Measurements from ENCODE around the gene DNM3. TPM values are rescaled to one million over a fixed set of nuclear protein-coding genes. Genes with fewer than 3 reads are reported as not detected.

Gene DNM3
- polyA plus RNA-seq, 3 donors, result 0.15 TPM; not detected in 2

DNA sequence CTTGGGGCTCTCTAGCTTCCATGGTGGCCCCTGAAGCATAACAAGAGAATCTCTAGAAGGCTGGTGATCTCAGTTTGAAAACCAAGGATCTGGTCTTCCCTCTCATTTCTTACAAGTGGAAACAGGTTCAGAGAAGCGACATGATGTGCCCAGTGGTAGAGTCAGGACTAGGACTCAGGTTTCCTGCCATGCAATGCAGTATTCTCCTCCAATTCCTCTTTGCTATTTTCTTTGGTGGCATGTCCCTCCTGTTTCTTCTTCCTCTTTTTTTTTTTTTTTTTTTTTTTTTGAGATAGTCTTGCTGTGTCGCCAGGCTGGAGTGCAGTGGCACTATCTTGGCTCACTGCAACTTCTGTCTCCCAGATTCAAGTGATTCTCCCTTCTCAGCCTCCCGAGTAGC is 383.6 kb downstream of the DNM3 start:
- Histone ChIP-seq H3K9me3 (replicated peaks in 1 of 2; ENCODE audit: control insufficient read depth in 1 of 2, insufficient read depth in 1 of 2, low read length in 2 of 2) (no peaks in the 10 kb centered on the region), H3K4me1 (ENCODE audit: control insufficient read depth in 1 of 2, insufficient read depth in 2 of 2, low read length in 2 of 2) (no peaks in the 10 kb centered on the region), H3K4me2 (replicated peaks; ENCODE audit: extremely low read depth, low read length, poor library complexity, severe bottlenecking) (no peak overlapping the region), H3K27me3 (ENCODE audit: control insufficient read depth in 2 of 2, insufficient read depth in 2 of 2, low read length in 2 of 2) (no peaks in the 10 kb centered on the region), H3K9ac (ENCODE audit: insufficient read depth, low read length, poor library complexity, severe bottlenecking) (no peak overlapping the region), H3K4me3 (replicated peaks in 1 of 3; ENCODE audit: low read depth in 2 of 3, low read length in 3 of 3) (no peak overlapping the region), H3K36me3 (replicated peaks in 1 of 2; ENCODE audit: control insufficient read depth in 1 of 2, insufficient read depth in 2 of 2, low read length in 2 of 2) (no peaks in the 10 kb centered on the region), H3K27ac (ENCODE audit: low read depth in 1 of 2, low read length in 2 of 2) (no peak overlapping the region), H2AFZ (ENCODE audit: insufficient read depth, low read depth, low read length, poor library complexity, severe bottlenecking) (no peak overlapping the region), H3K79me2 (ENCODE audit: insufficient read depth, low read length) (no peaks in the 10 kb centered on the region), H4K20me1 (ENCODE audit: insufficient read depth, low read length) (no peaks in the 10 kb centered on the region)
- 83% methylated on average over 2 of the region's 3 CpGs for WGBS (ENCODE audit: insufficient coverage)
- no peak for DNase-seq
- intact Hi-C loops (cut with micrococcal nuclease), result no loop called here
- H3K27me3 Mint-ChIP-seq (ENCODE audit: low read depth in 3 of 3), result no peaks in the 10 kb centered on the region
- H3K27ac Mint-ChIP-seq, result no peak overlapping the region
- TF ChIP-seq, protein P1, sequence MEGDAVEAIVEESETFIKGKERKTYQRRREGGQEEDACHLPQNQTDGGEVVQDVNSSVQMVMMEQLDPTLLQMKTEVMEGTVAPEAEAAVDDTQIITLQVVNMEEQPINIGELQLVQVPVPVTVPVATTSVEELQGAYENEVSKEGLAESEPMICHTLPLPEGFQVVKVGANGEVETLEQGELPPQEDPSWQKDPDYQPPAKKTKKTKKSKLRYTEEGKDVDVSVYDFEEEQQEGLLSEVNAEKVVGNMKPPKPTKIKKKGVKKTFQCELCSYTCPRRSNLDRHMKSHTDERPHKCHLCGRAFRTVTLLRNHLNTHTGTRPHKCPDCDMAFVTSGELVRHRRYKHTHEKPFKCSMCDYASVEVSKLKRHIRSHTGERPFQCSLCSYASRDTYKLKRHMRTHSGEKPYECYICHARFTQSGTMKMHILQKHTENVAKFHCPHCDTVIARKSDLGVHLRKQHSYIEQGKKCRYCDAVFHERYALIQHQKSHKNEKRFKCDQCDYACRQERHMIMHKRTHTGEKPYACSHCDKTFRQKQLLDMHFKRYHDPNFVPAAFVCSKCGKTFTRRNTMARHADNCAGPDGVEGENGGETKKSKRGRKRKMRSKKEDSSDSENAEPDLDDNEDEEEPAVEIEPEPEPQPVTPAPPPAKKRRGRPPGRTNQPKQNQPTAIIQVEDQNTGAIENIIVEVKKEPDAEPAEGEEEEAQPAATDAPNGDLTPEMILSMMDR (IDR thresholded peaks at IDR 0.05), result no peak
- peaks cover 0 to 2% (median 0%) of the 10 kb centered on the region in 7 donors for H3K9me3 Mint-ChIP-seq
- H3K4me1 Mint-ChIP-seq, result peaks cover 4% of the 10 kb centered on the region
- H3K36me3 Mint-ChIP-seq, result no peaks in the 10 kb centered on the region
- H3K4me3 Mint-ChIP-seq, result no peak overlapping the region

DNA sequence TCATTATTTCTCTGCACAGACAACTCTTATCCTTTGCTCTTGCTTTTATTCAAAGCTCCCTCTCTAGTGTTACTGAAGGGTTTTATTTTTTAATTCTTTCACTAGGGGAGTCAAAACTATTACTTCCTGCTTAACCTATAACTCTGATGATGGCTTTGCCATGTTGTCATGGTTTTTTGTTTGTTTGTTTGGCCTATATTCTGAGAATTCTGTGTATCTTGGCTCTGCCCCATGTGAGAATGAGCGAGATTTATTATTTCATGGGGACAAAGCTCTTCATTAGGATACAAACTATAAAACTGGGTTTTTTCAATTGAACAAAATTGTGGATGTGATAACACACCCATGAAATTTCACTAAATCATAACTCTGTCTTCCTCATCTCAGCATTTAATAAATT is 388.6 kb downstream of the DNM3 start:
- Histone ChIP-seq H3K4me2 (replicated peaks; ENCODE audit: extremely low read depth, low read length, poor library complexity, severe bottlenecking) (no peak overlapping the region), H3K79me2 (ENCODE audit: insufficient read depth, low read length) (no peaks in the 10 kb centered on the region), H3K27ac (ENCODE audit: low read depth in 1 of 2, low read length in 2 of 2) (no peak overlapping the region), H3K4me1 (ENCODE audit: control insufficient read depth in 1 of 2, insufficient read depth in 2 of 2, low read length in 2 of 2) (no peaks in the 10 kb centered on the region), H3K9me3 (replicated peaks in 1 of 2; ENCODE audit: control insufficient read depth in 1 of 2, insufficient read depth in 1 of 2, low read length in 2 of 2) (no peaks in the 10 kb centered on the region), H3K27me3 (ENCODE audit: control insufficient read depth in 2 of 2, insufficient read depth in 2 of 2, low read length in 2 of 2) (no peaks in the 10 kb centered on the region), H3K4me3 (replicated peaks in 1 of 3; ENCODE audit: low read depth in 2 of 3, low read length in 3 of 3) (no peak overlapping the region), H4K20me1 (ENCODE audit: insufficient read depth, low read length) (no peaks in the 10 kb centered on the region), H2AFZ (ENCODE audit: insufficient read depth, low read depth, low read length, poor library complexity, severe bottlenecking) (no peak overlapping the region), H3K36me3 (replicated peaks in 1 of 2; ENCODE audit: control insufficient read depth in 1 of 2, insufficient read depth in 2 of 2, low read length in 2 of 2) (no peaks in the 10 kb centered on the region), H3K9ac (ENCODE audit: insufficient read depth, low read length, poor library complexity, severe bottlenecking) (no peak overlapping the region)
- no peak for DNase-seq
- Mint-ChIP-seq H3K36me3 (no peaks in the 10 kb centered on the region), H3K4me3 (no peak overlapping the region), H3K27me3 (ENCODE audit: low read depth in 3 of 3) (no peaks in the 10 kb centered on the region), H3K27ac (no peak overlapping the region), H3K9me3 (peaks cover 0 to 9% (median 0%) of the 10 kb centered on the region in 7 donors), H3K4me1 (no peaks in the 10 kb centered on the region)
- WGBS (ENCODE audit: insufficient coverage), result no CpG with 5 or more reads among the region's 1 CpG
- intact Hi-C loops (cut with micrococcal nuclease), result no loop called here
- TF ChIP-seq, protein P1 (IDR thresholded peaks at IDR 0.05), result no peak
